HL-60 (cell line): ENCODE measurements around the gene ASPSCR1.

Experiments used
- DNase-seq, 2 experiments: peaks; one replicate each; pipeline ENCODE4 v3.0.0-alpha.2; 2010 to 2020; ENCODE audit warnings: low read depth in 1 of 2, low spot score in 1 of 2
- H3K27ac ChIP-seq: fragments of 250-450 bp; sonication (Bioruptor Pico); replicated peaks from 2 replicates; pipeline ENCODE4 v1.5.1; 2020; ENCODE audit warnings: mild to moderate bottlenecking, moderate library complexity
- H3K27me3 ChIP-seq: fragments of 250-450 bp; sonication (Bioruptor Pico); 2 replicates; pipeline ENCODE4 v1.5.1; 2021; ENCODE audit warnings: mild to moderate bottlenecking, moderate library complexity; ENCODE audit not compliant: insufficient read depth, poor library complexity, severe bottlenecking
- H3K4me3 ChIP-seq: replicated peaks from 2 replicates; pipeline ENCODE4 v1.5.1; 2011; ENCODE audit warnings: mild to moderate bottlenecking, control low read depth, low read length; ENCODE audit not compliant: insufficient read depth
- GABPA ChIP-seq: IDR thresholded peaks from 2 replicates; pipeline ENCODE4 v1.6.1; 2012; ENCODE audit warnings: low read depth
- POLR2AphosphoS5 ChIP-seq: IDR thresholded peaks from 2 replicates; pipeline ENCODE4 v1.6.1; 2012; ENCODE audit warnings: low read depth
- SPI1 ChIP-seq: IDR thresholded peaks from 2 replicates; pipeline ENCODE4 v1.6.1; 2012; ENCODE audit warnings: low read depth, mild to moderate bottlenecking, borderline replicate concordance
- TF ChIP-seq, protein P1 (sequence below): IDR thresholded peaks from one replicate; pipeline ENCODE4 v1.5.1; 2011; ENCODE audit warnings: low read length, control low read depth, inconsistent platforms; ENCODE audit not compliant: insufficient read depth
- TF ChIP-seq, protein P2 (sequence below): IDR thresholded peaks from 2 replicates; pipeline ENCODE4 v1.6.1; 2012; ENCODE audit warnings: low read depth; ENCODE audit not compliant: insufficient replicate concordance

Gene ASPSCR1

DNA sequence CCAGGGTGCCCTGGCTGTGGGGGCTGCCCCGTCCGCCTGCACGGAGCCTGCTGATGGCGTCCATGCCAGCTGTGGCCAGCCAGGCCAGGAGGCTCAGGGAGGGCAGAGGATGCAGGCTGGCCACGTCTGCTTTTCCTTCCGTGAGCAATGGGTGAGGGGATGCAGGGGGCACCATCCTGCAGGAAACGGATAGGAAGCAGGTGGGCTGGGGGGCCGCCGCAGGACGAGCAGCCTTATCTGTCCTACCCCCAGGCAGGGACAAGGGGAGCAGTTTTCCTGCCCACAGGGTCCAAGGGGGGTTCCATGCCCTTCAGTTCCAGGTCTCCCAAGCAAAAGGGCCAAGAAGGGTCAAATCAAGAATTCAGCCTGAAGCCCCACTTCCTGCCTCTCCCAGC, 81.4 kb downstream of the ASPSCR1 start:
- no peaks in the 10 kb centered on the region for H3K27me3 ChIP-seq
- DNase-seq = no peak
- no peak overlapping the region for H3K27ac ChIP-seq
- H3K4me3 ChIP-seq = no peak overlapping the region
- no peak for TF ChIP-seq GABPA
- TF ChIP-seq, protein P1, sequence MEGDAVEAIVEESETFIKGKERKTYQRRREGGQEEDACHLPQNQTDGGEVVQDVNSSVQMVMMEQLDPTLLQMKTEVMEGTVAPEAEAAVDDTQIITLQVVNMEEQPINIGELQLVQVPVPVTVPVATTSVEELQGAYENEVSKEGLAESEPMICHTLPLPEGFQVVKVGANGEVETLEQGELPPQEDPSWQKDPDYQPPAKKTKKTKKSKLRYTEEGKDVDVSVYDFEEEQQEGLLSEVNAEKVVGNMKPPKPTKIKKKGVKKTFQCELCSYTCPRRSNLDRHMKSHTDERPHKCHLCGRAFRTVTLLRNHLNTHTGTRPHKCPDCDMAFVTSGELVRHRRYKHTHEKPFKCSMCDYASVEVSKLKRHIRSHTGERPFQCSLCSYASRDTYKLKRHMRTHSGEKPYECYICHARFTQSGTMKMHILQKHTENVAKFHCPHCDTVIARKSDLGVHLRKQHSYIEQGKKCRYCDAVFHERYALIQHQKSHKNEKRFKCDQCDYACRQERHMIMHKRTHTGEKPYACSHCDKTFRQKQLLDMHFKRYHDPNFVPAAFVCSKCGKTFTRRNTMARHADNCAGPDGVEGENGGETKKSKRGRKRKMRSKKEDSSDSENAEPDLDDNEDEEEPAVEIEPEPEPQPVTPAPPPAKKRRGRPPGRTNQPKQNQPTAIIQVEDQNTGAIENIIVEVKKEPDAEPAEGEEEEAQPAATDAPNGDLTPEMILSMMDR = no peak
- no peak for TF ChIP-seq SPI1
- no peak for TF ChIP-seq POLR2AphosphoS5
- TF ChIP-seq, protein P2, sequence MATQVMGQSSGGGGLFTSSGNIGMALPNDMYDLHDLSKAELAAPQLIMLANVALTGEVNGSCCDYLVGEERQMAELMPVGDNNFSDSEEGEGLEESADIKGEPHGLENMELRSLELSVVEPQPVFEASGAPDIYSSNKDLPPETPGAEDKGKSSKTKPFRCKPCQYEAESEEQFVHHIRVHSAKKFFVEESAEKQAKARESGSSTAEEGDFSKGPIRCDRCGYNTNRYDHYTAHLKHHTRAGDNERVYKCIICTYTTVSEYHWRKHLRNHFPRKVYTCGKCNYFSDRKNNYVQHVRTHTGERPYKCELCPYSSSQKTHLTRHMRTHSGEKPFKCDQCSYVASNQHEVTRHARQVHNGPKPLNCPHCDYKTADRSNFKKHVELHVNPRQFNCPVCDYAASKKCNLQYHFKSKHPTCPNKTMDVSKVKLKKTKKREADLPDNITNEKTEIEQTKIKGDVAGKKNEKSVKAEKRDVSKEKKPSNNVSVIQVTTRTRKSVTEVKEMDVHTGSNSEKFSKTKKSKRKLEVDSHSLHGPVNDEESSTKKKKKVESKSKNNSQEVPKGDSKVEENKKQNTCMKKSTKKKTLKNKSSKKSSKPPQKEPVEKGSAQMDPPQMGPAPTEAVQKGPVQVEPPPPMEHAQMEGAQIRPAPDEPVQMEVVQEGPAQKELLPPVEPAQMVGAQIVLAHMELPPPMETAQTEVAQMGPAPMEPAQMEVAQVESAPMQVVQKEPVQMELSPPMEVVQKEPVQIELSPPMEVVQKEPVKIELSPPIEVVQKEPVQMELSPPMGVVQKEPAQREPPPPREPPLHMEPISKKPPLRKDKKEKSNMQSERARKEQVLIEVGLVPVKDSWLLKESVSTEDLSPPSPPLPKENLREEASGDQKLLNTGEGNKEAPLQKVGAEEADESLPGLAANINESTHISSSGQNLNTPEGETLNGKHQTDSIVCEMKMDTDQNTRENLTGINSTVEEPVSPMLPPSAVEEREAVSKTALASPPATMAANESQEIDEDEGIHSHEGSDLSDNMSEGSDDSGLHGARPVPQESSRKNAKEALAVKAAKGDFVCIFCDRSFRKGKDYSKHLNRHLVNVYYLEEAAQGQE = no peak

DNA sequence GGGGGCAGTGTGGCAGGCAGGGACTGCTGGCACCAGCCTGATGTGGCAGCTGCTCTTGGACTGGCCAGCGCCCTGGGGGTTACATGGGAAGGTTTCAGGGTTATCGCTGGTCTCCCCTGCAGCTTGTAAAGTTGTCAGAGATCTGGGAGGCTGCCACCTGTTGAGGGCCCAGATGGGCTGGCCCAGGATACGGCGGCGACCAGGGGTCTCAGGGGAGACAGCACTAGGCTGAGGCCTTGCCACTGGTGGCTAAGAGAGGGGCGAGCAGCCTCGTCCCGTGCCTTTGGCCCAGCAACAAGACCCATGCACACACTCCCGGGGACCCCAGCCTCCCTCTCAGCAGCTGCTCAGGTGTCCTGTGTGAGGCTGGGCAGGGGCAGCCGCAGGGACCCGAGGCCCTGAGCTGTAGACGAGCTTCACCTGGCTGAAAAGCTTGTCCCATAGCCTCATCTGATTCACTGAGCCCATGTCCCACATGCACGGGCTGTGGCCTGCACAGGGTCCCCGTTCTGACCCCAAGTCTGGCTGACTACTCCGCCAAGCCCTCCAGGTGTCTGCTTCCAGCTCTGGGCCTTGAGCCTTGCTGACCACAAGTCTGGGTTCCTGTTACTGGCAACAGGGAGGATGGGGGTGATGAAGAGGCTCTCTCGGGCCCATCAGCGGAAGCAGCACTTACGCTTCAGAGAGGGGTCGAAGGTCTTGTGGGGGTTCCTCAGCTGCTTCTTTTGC, 82.0 kb downstream of the ASPSCR1 start:
- no peak overlapping the region for H3K27ac ChIP-seq
- no peaks in the 10 kb centered on the region for H3K27me3 ChIP-seq
- no peak for DNase-seq
- H3K4me3 ChIP-seq = no peak overlapping the region
- TF ChIP-seq POLR2AphosphoS5 (peak; percentile 39; the same call in 1 of the 2 replicates), GABPA (no peak)
- TF ChIP-seq, protein P2 = no peak

DNA sequence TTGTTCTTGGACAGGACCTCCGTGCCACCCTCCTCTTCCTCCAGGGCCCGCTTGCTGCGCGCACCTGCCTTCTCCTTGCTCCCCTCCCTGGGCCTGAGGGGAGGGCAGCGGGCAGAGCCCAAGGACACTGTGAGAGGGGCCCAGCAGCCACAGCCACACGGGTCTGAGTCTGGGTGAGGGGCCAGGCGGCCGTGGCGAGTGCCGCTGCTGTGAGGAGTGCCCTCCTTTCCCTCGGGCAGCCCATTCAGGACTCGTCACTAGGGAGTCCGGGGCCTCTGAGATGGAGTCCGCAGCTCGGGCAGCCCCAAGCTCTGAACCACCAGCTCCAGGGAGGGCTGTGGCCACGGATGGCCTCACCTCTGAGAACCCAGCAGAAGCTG, 82.6 kb downstream of the ASPSCR1 start:
- no peak for DNase-seq
- no peak overlapping the region for H3K4me3 ChIP-seq
- TF ChIP-seq, protein P1 = no peak
- TF ChIP-seq SPI1 (no peak), GABPA (no peak), POLR2AphosphoS5 (no peak)
- TF ChIP-seq, protein P2 = no peak
- H3K27me3 ChIP-seq = no peaks in the 10 kb centered on the region
- no peak overlapping the region for H3K27ac ChIP-seq
